NK-92 (cell line): Measurements from ENCODE around the gene WDCP.
"Not testable (repeated sequence)": the region's sequence is repeated elsewhere in the genome, so short reads cannot be mapped to it uniquely, and the experiment has no call there.

Experiments
- DNase-seq: peaks from one replicate; lab custom pipeline; 2025; ENCODE audit not compliant: unreplicated experiment; lab: John Stamatoyannopoulos, UW

Gene WDCP

GRCh38 chr2:24058564-24059271 lies 11.5 kb upstream of the WDCP start:
- no peak for DNase-seq

DNA sequence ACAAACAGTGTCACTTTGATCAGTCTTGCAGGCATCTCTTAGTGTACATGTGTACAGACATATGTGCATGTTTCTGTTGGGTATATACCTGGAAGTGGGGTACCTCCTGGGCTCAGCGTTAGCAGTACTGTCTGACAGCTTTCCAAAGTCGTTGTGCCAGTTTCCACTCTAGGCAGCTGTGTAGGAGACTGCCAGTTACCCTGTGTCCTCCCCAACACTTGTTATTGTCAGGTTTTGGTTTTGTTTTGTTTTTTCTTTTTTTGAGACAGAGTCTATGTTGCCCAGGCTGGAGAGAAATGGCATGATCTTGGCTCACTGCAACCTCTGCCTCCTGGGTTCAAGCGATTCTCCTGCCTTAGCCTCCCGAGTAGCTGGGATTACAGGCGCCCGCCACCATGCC lies 8.6 kb upstream of the WDCP start:
- DNase-seq, result no peak

DNA sequence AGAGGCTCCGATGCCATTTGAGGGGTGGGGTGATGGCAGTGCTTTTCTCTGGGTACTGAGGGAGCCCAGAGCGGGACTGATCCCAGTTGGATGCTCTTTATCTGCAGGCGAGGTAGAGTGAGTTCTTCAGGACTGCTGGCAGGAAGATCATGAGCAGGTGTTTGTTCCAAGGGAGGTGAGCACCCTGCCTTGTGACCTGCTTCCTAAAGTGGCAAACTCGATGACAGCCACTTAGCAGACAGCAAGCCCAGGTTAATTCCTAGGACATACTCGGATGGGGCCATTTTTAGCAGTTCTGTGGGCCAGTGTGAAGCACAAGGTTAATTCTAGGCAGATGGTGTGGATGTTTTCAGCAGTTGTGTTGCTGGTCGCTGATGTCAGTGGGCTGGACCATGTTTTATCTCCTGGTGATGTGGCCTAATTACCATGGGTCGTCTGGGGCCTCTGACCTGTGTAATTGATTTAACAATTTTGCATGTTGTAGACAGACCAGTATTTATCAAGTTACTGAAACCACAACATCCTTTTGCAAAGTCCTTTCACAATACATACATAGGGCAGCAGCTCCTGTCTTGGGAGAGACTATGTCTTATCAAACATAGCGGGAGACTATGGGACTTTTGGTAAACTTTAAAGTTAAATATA lies 7.3 kb upstream of the WDCP start:
- no peak for DNase-seq

GRCh38 chr2:24052951-24053350 lies 5.8 kb upstream of the WDCP start:
- DNase-seq, result no peak

DNA sequence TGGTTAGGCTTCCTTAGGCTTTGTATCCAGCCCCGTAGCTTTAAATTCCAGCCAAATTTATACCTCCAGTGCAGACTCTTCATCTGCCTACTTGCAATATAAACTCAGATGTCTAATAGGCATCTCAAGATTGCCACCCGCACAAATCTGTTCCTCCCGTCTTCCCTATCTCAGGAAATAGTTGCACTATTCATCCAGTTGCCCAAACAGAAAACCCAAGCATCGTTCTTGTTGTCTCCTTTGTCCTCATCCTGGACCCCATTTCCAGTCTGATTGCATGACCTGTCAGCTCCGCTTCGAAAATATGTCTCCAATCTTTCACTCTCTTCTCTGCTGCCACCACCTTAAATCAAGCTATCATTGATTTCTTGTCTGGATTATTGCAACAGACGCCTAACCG lies 4.6 kb upstream of the WDCP start:
- no peak for DNase-seq

- no peak for DNase-seq
Observed at GRCh38 chr2:24050041-24050979, 3.1 kb upstream of the WDCP start.

- no peak for DNase-seq
Observed at GRCh38 chr2:24049485-24050021, 2.4 kb upstream of the WDCP start, which contains the start of gene FKBP1B. FKBP1B (plus strand) TSS chr2:24049741; CDS start chr2:24049850, 109 bp downstream.

GRCh38 chr2:24048769-24049484 lies 1.7 kb upstream of the WDCP start:
- no peak for DNase-seq

DNA sequence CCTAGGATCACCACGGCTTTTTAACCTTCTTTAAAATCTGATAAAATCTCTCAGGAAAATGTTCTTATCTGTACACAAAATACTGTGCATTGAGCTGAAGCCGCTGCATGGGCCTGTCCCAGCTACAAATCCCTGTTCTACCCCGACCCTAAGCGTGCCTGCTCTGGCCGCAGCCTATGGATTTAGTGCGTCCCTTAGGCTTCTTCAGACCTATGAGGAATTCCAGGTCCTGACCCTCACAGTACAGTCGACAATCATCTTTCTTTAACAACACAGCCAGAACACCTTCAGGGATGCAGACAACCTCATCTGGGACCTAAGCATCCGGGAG lies 477 bp upstream of the WDCP start:
- no peak for DNase-seq

DNA sequence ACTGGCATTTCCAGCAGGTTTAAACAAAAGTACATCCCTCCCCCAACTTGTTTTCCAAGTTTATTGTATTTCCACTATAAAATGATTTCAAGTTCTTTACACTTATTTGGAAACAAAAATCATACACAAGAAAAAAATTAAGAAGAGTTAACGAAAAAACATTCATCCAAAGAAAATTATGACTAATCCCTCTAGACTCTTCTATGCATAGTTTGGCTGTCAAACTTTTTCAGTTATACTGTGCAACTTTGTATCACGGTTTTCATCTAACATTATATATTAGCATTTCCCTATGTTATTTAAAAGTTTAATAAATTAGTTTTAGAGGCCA lies 627 bp downstream of the WDCP start:
- no peak for DNase-seq

DNA sequence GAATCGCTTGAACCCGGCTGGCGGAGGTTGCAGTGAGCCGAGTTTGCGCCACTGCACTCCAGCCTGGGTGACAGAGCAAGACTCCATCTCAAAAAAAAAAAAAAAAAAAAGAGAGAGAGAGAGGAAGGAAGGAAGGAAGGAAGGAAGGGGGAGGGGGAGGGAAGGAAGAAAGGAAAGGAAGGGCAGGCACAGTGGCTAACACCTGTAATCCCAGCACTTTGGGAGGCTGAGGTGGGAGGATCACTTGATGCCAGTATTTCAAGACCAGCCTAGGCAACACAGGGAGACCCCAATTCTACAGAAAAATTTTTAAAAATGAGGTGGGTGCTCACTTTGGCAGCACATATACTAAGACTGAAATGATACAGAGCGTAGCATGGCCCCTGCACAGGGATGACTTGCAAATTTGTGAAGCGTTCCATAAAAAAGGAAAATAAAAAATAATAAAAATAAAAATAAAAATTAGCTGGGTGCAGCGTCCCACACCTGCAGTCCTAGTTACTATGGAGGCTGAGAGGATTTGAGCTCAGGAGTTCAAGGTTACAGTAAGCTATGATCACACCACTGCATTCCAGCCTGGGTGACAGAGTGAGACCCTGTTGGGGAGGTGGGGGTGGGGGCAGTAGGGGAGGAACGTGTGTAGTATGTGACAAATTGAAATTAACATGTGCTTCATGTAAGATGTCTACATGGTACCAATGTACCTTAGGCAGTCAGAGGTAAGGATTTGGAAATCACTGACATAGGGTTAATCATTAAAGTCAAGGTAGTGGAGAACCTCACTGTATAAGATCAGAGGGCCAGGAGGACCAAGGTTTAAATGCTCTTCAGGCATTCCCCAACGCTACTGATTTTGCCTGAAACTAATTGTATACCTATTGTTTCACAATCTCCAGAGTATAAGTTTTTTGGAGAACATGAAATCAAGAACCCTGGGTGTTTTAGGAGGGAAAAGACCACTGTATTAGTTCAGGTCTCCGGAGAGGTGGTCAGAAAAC lies 1.4 kb downstream of the WDCP start:
- DNase-seq, result no peak

DNA sequence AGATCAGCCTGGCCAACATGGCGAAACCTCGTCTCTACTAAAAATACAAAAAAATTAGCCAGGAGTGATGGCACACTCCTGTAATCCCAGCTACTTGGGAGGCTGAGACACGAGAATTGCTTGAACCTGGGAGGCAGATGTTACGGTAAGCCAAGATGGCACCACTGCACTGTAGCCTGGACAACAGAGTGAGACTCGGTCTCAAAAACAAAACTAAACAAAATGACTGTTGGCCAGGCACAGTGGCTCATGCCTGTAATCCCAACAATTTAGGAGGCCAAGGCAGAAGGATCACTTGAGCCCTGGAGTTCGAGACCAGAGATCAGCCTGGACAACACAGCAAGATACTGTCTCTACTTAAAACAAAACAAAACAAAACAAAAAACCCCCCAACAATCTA lies 4.1 kb downstream of the WDCP start:
- not testable (repeated sequence) for DNase-seq

DNA sequence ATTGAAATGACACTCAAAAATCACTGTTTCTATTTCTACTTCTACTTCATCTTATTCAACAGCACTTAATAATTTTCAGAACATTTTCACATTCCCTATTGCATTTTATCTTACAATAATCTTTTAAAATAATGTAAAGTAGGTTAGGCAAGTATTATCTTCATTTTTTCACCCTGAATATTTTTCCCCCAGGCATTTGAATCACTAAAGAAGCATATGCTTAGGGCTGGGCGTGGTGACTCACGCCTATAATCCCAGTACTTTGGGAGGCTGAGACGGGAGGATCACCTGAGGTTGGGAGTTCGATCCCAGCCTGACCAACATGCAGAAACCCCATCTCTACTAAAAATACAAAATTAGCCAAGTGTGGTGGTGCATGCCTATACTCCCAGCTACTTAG lies 6.7 kb downstream of the WDCP start:
- DNase-seq, result no peak

DNA sequence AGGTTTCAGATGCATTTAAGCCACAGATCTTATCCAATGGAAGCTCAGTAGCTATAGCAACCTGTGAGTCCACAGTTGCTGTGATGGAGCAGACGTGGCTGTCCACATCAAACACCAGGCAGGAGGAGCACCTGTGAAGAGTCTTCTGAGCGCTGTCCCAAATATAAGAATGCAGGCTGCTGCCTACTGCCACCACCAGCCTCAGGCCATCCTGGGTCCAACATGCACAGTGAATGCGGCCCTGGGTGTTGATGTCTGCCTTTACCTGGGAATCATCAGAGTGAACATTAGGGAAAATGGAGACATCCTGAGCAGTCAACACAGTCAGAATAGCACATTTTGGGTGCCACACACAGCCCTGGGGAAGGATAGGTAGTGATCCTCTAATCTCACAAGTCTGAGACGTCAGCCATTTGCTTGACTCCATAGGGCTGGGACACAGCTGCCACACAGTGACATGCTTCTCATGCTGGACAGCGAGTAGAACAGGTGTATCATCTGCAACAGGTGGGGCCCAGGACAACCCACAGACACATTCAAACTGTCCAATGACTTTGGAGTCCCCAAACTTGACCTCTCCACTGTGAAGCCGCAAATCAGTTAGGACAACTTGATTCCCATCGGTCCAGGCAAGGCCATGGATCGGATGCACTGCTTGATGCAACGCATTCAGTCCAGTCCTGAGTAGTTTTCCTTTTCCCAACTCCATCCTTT lies 8.2 kb downstream of the WDCP start:
- no peak for DNase-seq

DNA sequence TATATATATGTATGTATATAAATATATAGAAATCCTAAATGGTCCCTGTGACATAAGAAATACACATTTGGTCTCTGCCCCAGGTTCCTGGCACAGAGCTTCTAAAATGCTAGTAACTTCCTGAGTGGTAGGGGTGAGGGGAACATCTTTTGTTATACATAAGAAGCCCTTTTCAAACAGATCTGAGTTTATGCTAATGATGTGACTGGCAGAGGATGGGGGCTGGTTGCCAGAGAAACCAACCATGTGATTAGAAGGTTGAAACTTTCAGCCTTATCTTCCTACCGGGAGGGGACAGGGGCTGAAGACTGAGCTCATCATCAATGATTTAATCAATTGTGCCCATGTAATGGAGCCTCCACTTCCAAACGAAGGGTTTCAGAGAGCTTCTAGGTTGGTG lies 21.0 kb downstream of the WDCP start:
- DNase-seq, result no peak

DNA sequence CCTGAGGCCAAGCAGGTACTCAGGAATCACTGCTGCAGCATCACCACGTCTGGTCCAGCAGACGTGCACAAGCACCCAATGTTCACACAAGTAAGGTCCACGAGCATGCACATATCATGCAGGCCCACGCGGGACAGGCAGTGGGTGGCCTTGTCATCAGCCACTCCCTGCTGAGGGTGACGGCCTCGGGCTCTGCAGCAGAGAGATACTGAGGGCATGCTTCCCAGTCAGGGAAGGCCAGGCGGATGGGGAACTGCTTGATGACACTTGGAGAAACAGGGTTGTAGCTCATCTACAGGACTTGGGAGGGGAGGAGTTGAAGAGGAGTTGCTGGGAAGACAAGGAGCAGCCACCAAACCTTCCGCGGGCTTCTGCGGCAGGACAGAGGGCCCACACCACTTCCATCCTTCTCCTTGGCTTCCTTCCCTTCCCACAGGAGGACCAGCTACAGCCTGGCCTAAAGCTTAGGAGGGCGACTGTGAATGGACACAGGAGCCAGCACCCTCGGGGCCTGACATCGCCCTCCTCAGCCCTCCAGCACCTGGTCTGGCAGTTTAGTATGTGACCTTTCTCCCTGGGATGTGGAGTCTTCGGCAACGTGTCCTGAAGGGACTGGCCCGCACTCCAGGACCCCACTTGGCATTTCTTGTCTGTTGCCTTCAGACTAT lies 22.1 kb downstream of the WDCP start:
- DNase-seq, result no peak

- DNase-seq, result no peak
Observed at GRCh38 chr2:24024018-24024417, 23.2 kb downstream of the WDCP start.

GRCh38 chr2:24022975-24023575 lies 24.1 kb downstream of the WDCP start:
- DNase-seq, result no peak
